Aortic smooth muscle cell (primary cell): Measurements from ENCODE around the gene FAM193A. TPM values are rescaled to one million over a fixed set of nuclear protein-coding genes. Genes with fewer than 3 reads are reported as not detected.

Source experiments
- total RNA-seq: library from RNA; depleted of rRNA; stranded (reverse); fragments of >200 nt; gene quantifications from 2 replicates; pipeline ENCODE4 v1.2.3, GENCODE V29; 2014

FAM193A gene, protein sequence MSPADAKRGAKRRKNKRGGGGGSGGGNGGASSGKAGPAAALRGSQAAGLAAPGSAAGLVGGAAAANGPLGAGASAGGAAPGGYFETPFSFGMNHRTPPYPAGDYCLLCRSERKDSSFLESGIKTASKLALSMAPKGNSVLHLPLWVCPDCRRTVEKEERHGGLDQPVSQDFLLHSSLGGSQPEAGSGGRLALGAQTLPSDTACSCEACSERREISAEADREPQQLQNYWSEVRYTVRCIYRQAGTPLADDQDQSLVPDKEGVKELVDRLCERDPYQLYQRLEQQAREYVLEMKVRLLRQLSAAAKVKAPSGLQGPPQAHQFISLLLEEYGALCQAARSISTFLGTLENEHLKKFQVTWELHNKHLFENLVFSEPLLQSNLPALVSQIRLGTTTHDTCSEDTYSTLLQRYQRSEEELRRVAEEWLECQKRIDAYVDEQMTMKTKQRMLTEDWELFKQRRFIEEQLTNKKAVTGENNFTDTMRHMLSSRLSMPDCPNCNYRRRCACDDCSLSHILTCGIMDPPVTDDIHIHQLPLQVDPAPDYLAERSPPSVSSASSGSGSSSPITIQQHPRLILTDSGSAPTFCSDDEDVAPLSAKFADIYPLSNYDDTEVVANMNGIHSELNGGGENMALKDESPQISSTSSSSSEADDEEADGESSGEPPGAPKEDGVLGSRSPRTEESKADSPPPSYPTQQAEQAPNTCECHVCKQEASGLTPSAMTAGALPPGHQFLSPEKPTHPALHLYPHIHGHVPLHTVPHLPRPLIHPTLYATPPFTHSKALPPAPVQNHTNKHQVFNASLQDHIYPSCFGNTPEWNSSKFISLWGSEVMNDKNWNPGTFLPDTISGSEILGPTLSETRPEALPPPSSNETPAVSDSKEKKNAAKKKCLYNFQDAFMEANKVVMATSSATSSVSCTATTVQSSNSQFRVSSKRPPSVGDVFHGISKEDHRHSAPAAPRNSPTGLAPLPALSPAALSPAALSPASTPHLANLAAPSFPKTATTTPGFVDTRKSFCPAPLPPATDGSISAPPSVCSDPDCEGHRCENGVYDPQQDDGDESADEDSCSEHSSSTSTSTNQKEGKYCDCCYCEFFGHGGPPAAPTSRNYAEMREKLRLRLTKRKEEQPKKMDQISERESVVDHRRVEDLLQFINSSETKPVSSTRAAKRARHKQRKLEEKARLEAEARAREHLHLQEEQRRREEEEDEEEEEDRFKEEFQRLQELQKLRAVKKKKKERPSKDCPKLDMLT (N-terminal part only)
- 7.4 and 11.1 TPM in 2 replicates for total RNA-seq

DNA sequence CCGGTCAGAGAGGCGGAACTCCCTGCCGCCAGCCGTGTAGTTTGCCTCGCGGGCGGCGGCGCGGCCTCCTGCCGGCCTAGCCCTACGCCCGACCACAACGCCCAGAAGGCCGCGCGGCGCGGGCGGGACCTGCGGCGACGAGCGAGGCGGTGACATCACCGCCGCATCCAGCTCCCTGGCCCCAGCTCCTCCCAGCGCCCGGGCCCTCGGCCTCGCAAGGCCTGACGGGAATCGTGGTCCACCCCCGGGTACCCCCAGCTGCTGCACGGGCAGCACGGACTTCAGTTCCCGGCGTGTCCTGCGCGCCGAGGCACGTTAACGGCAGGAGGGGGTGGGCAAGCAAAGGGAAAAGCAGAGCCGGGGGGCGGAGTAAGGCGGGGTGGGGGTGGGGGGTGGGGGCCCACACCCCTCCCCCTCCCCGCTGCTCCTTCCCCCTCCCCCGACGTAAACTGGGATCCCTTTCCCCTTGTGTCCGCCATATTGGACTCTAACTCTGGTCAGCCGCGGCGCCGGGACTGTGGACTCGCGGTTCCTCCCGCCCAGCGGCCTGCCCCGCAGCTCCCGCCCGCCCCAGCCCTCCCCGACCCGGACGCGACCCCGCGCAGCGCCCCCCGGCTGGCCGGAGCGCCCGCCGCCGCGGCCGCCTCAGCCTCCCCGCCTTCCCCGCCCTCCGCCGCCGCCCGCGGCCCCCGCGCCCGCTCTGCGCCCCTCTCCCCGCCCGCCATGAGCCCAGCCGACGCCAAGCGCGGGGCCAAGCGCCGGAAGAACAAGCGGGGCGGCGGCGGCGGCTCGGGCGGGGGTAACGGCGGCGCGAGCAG lies at the start of gene FAM193A:
TSS of gene FAM193A (plus strand) at position 455 of the 818 bp plus-strand sequence. CDS start at position 724, 269 bp downstream.

DNA sequence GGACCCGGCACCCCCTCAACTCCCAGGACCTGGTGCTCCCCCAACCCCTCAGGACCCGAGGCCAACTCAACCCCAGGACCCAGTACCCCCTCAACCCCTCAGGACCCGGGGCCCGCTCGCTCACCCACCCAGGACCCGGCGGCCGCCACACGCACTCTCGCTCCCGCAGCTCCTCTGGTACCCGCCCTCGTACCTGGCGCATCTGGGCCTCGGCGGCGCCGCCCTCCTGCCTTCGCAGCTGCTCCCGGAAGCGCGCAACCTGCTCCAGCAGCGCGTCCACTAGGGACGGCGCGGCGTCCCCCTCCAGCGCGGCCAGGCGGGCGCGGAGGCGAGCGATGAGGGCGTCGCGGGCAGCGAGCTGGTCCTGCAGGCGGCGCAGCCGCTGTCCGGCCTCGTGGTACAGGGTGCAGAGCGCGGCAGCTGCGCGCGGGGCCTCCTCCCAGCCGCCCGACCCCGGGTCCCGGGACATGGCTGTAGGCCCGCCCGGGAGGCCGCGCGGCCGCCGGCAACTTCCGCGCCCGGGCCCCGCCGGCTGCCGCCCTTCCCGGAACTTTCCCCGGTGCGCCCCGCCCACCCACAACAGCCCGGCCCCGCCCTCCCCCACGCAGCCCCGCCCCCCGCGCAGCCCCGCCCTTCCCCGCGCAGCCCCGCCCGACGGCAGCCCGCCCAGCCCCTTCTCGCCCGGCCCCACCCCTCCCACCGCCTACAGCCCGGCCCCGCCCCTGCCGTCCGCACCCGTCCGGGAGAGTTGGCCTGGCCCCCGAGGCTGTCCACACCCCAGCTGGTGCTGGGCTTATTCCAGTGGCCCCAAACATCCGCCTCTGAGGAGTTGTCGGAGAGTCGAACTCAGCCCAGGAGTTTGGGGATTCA lies 219.6 kb downstream of the FAM193A start, which contains the start of gene TNIP2:
TSS of gene TNIP2 (minus strand) at position 516 of the 870 bp plus-strand sequence. CDS start at position 469, 47 bp downstream.

Other genes with a start within 250 kb of the FAM193A start
- 16.1 and 19.2 TPM in 2 replicates for gene ZFYVE28, start 118.0 kb upstream of the FAM193A start, total RNA-seq
- gene CFAP99, start 117.7 kb upstream of the FAM193A start, total RNA-seq, result 0.12 and 0.13 TPM in 2 replicates
- 33.8 and 35.3 TPM in 2 replicates for gene RNF4, start 67.5 kb upstream of the FAM193A start, total RNA-seq
- 44.6 and 47.7 TPM in 2 replicates for gene TNIP2, start 219.7 kb downstream of the FAM193A start, total RNA-seq